OCI-LY3 (cell line): ENCODE data around the gene C11orf65.

Experiments
- H2AFZ ChIP-seq: fragments of 200-600, 300-600 bp; shearing (Covaris generic); 2 replicates; pipeline ENCODE4 v1.6.0; 2014; ENCODE audit warnings: antibody characterized with exemption, low read depth, low read length
- H3K27ac ChIP-seq: fragments of 200-600, 300-600 bp; sonication (generic); 2 replicates; pipeline ENCODE4 v1.5.1; 2014; ENCODE audit warnings: mild to moderate bottlenecking, low read length, moderate library complexity, mixed read lengths
- H3K27me3 ChIP-seq: fragments of 200-600, 300-600 bp; sonication (generic); 2 replicates; pipeline ENCODE4 v1.6.1; 2014; ENCODE audit warnings: low read depth, low read length, mixed read lengths
- H3K36me3 ChIP-seq: fragments of 200-600, 300-600 bp; sonication (generic); replicated peaks from 2 replicates; pipeline ENCODE3; 2014; ENCODE audit warnings: low read depth, low read length, mixed read lengths
- H3K4me1 ChIP-seq: fragments of 300-600, 200-600 bp; sonication (generic); 2 replicates; pipeline ENCODE4 v1.6.1; 2014; ENCODE audit warnings: low read length, mixed read lengths
- H3K4me2 ChIP-seq: fragments of 200-600, 300-600 bp; sonication (generic); 2 replicates; pipeline ENCODE4 v1.6.1; 2014; ENCODE audit warnings: low read length, mixed read lengths
- H3K4me3 ChIP-seq: fragments of 300-600, 200-600 bp; sonication (generic); 2 replicates; pipeline ENCODE4 v1.5.1; 2014; ENCODE audit warnings: antibody characterized with exemption, mild to moderate bottlenecking, low read length, moderate library complexity
- H3K79me2 ChIP-seq: fragments of 300-600, 200-600 bp; shearing (Covaris generic); 2 replicates; pipeline ENCODE4 v1.6.1; 2014; ENCODE audit warnings: mild to moderate bottlenecking, low read length, mixed read lengths
- H3K9ac ChIP-seq: fragments of 300-600, 200-600 bp; shearing (Covaris generic); 2 replicates; pipeline ENCODE4 v1.6.0; 2014; ENCODE audit warnings: mild to moderate bottlenecking, low read length, moderate library complexity
- H3K9me3 ChIP-seq: fragments of 200-600, 300-600 bp; shearing (Covaris generic); 2 replicates; pipeline ENCODE4 v1.6.1; 2014; ENCODE audit warnings: low read length, mixed read lengths; ENCODE audit not compliant: insufficient read depth
- H4K20me1 ChIP-seq: fragments of 200-600, 300-600 bp; sonication (generic); 2 replicates; pipeline ENCODE4 v1.6.1; 2016; ENCODE audit warnings: low read length, mixed read lengths; ENCODE audit not compliant: insufficient read depth
- CTCF ChIP-seq: fragments of 200-600, 300-600 bp; sonication (generic); IDR thresholded peaks from 2 replicates; pipeline ENCODE4 v1.5.1; 2014; ENCODE audit warnings: antibody characterized with exemption, low read length, low read depth
- EZH2phosphoT487 ChIP-seq: fragments of 200-600 bp; shearing (Covaris generic); IDR thresholded peaks from 2 replicates; pipeline ENCODE4 v1.6.1; 2018; ENCODE audit warnings: antibody characterized with exemption, mixed run types, low read depth

The C11orf65 gene, protein sequence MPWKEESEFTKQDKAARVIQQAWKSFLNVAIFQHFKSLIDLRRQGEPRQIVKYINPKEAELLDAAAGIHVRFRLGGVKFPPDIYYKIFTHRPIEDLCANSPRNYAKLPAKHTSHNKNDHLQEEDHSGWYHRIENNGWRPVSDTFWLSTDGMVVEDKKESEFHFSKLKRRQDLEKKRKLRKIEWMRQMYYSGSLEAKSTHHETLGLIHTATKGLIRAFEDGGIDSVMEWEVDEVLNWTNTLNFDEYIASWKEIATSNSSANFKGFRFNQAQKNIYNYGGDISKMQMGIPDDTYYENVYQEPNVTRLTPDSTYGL

GRCh38 chr11:108467091-108467823, at the start of gene C11orf65:
Gene C11orf65, minus strand, starts transcription at chr11:108467529. Its CDS starts 5,970 bp downstream, at chr11:108461559.
- Histone ChIP-seq H3K9ac (peak within 1 kb of the TSS; percentile 93), H2AFZ (peak within 1 kb of the TSS; percentile 89), H3K27me3 (no peaks in the 10 kb centered on the region), H3K9me3 (no peaks in the 10 kb centered on the region), H3K4me1 (peaks cover 6% of the 10 kb centered on the region; the same call in 1 of the 2 replicates), H3K27ac (peak within 1 kb of the TSS; percentile 67), H3K4me3 (peak within 1 kb of the TSS; percentile 98), H3K36me3 (no peaks in the 10 kb centered on the region), H3K79me2 (no peaks in the 10 kb centered on the region), H3K4me2 (peak within 1 kb of the TSS; percentile 88), H4K20me1 (no peaks in the 10 kb centered on the region)
- TF ChIP-seq EZH2phosphoT487 (no peak), CTCF (no peak)

- Histone ChIP-seq H3K4me1 (no peaks in the 10 kb centered on the region), H3K36me3 (no peaks in the 10 kb centered on the region), H3K27me3 (no peaks in the 10 kb centered on the region), H3K9ac (no peak overlapping the region), H2AFZ (no peak overlapping the region), H3K4me2 (no peak overlapping the region), H3K4me3 (no peak overlapping the region), H3K9me3 (no peaks in the 10 kb centered on the region), H3K27ac (no peak overlapping the region), H3K79me2 (no peaks in the 10 kb centered on the region), H4K20me1 (no peaks in the 10 kb centered on the region)
- TF ChIP-seq CTCF (no peak), EZH2phosphoT487 (no peak)
Measured at GRCh38 chr11:108516125-108516524, 48.8 kb upstream of the C11orf65 start.

GRCh38 chr11:108512708-108513107, 45.4 kb upstream of the C11orf65 start:
- Histone ChIP-seq H3K36me3 (no peaks in the 10 kb centered on the region), H3K4me3 (no peak overlapping the region), H3K27me3 (no peaks in the 10 kb centered on the region), H3K4me2 (no peak overlapping the region), H3K79me2 (no peaks in the 10 kb centered on the region), H4K20me1 (no peaks in the 10 kb centered on the region), H3K9me3 (no peaks in the 10 kb centered on the region), H3K9ac (no peak overlapping the region), H2AFZ (no peak overlapping the region), H3K4me1 (no peaks in the 10 kb centered on the region), H3K27ac (no peak overlapping the region)
- no peak for TF ChIP-seq EZH2phosphoT487

GRCh38 chr11:108511851-108512474, 44.6 kb upstream of the C11orf65 start:
- no peak overlapping the region for H3K27ac ChIP-seq
- H3K27me3 ChIP-seq, result no peaks in the 10 kb centered on the region
- H3K4me3 ChIP-seq, result no peak overlapping the region
- TF ChIP-seq EZH2phosphoT487, result no peak
- no peak for TF ChIP-seq CTCF
- no peaks in the 10 kb centered on the region for H3K9me3 ChIP-seq
- no peak overlapping the region for H3K4me2 ChIP-seq
- H3K9ac ChIP-seq, result no peak overlapping the region
- H3K36me3 ChIP-seq, result no peaks in the 10 kb centered on the region
- H2AFZ ChIP-seq, result no peak overlapping the region
- no peaks in the 10 kb centered on the region for H4K20me1 ChIP-seq
- H3K79me2 ChIP-seq, result no peaks in the 10 kb centered on the region
- H3K4me1 ChIP-seq, result no peaks in the 10 kb centered on the region
